Fibroblast of lung (primary cell): Measurements from ENCODE around the gene SNX5. TPM values are rescaled to one million over a fixed set of nuclear protein-coding genes. Genes with fewer than 3 reads are reported as not detected.

Experiments
- DNase-seq, 2 donors: peaks; one replicate each; pipeline versions ENCODE4 v3.0.0 to v3.0.0-alpha.2; 2010; ENCODE audit warnings: low read depth in 2 of 2
- H2AFZ ChIP-seq: 2 replicates; pipeline ENCODE4 v1.5.1; 2012; ENCODE audit warnings: low read length, control low read depth, inconsistent platforms
- H3K27ac ChIP-seq: 2 replicates; pipeline ENCODE4 v1.5.1; 2011; ENCODE audit warnings: low read length, control low read depth; ENCODE audit not compliant: insufficient read depth
- H3K27me3 ChIP-seq: 2 replicates; pipeline ENCODE4 v1.5.1; 2011; ENCODE audit warnings: mild to moderate bottlenecking, low read length; ENCODE audit not compliant: control insufficient read depth, insufficient read depth
- H3K36me3 ChIP-seq: 2 replicates; pipeline ENCODE4 v1.5.1; 2011; ENCODE audit warnings: low read length; ENCODE audit not compliant: control insufficient read depth, insufficient read depth
- H3K4me1 ChIP-seq: 2 replicates; pipeline ENCODE4 v1.5.1; 2011; ENCODE audit warnings: low read length; ENCODE audit not compliant: control insufficient read depth, insufficient read depth; ENCODE audit errors: extremely low read depth
- H3K4me2 ChIP-seq: 2 replicates; pipeline ENCODE4 v1.5.1; 2011; ENCODE audit warnings: low read length, control low read depth; ENCODE audit not compliant: insufficient read depth; ENCODE audit errors: extremely low read depth
- H3K4me3 ChIP-seq, 4 experiments: fragments of 200-600 bp in 1 of 4; sonication (generic) in 1 of 4; replicated peaks in 1 of 4; 2 replicates each; pipeline ENCODE4 v1.5.1; 2011 to 2016; ENCODE audit warnings: low read length in 4 of 4, low read depth in 3 of 4, mild to moderate bottlenecking in 3 of 4, control low read depth in 2 of 4, inconsistent platforms in 1 of 4, mixed read lengths in 1 of 4; ENCODE audit not compliant: insufficient read depth in 1 of 4; ENCODE audit errors: control extremely low read depth in 1 of 4
- H3K79me2 ChIP-seq: 2 replicates; pipeline ENCODE4 v1.5.1; 2012; ENCODE audit warnings: mild to moderate bottlenecking, low read length, inconsistent platforms; ENCODE audit not compliant: control insufficient read depth, insufficient read depth
- H3K9ac ChIP-seq: 2 replicates; pipeline ENCODE4 v1.5.1; 2011; ENCODE audit warnings: mild to moderate bottlenecking, low read length, control low read depth; ENCODE audit not compliant: insufficient read depth
- H3K9me3 ChIP-seq: 2 replicates; pipeline ENCODE4 v1.5.1; 2012; ENCODE audit warnings: low read depth, low read length; ENCODE audit not compliant: control insufficient read depth, insufficient read depth
- H4K20me1 ChIP-seq: 2 replicates; pipeline ENCODE4 v1.5.1; 2011; ENCODE audit warnings: low read length; ENCODE audit not compliant: control insufficient read depth, insufficient read depth; ENCODE audit errors: extremely low read depth
- CTCF ChIP-seq, 2 donors: IDR thresholded peaks in 1 of 2; conservative IDR thresholded peaks in 1 of 2; 1 replicate in 1 of 2; 2 replicates in 1 of 2; pipeline ENCODE4 v1.5.1; 2011 to 2012; ENCODE audit warnings: low read length in 2 of 2, control low read depth in 1 of 2, inconsistent platforms in 1 of 2, low read depth in 1 of 2, mild to moderate bottlenecking in 1 of 2
- EZH2 ChIP-seq: IDR thresholded peaks from 2 replicates; pipeline ENCODE4 v1.5.1; 2012; ENCODE audit warnings: low read length, control low read depth, mild to moderate bottlenecking; ENCODE audit errors: missing control alignments
- polyA plus RNA-seq, 2 donors: library from polyadenylated mRNA; depleted of rRNA in 1 of 2; stranded (reverse) in 1 of 2; unstranded in 1 of 2; fragments of >200 nt; gene quantifications; 2 replicates each; pipeline ENCODE4 v1.2.1, GENCODE V29; 2011 to 2012; ENCODE audit warnings: missing spikeins in 1 of 2
- total RNA-seq: library from RNA; depleted of rRNA; stranded (reverse); fragments of >200 nt; gene quantifications from 2 replicates; pipeline ENCODE4 v1.2.1, GENCODE V29; 2014

Gene SNX5
- total and polyA plus RNA-seq, 2 donors (not counting 1 experiment from before 2014, with no cell fraction given): 73.5 to 127 TPM

GRCh38 chr20:17934141-17934862 is 34.3 kb downstream of the SNX5 start:
- Histone ChIP-seq H4K20me1 (no peaks in the 10 kb centered on the region), H3K4me3 (no peak overlapping the region), H3K36me3 (no peaks in the 10 kb centered on the region), H2AFZ (no peak overlapping the region), H3K9me3 (no peaks in the 10 kb centered on the region), H3K4me2 (no peak overlapping the region), H3K4me1 (peaks cover 19% of the 10 kb centered on the region), H3K79me2 (no peaks in the 10 kb centered on the region), H3K9ac (no peak overlapping the region), H3K27me3 (no peaks in the 10 kb centered on the region), H3K27ac (no peak overlapping the region)
- DNase-seq: peak in 1 of 2 donors; percentile 68
- no peak for TF ChIP-seq CTCF (conservative IDR thresholded peaks at IDR 0.05 in 1 of 2, IDR thresholded peaks at IDR 0.05 in 1 of 2; ENCODE audit: low read depth in 1 of 2, low read length in 2 of 2)

GRCh38 chr20:17933711-17934110 is 34.9 kb downstream of the SNX5 start:
- H3K4me1 ChIP-seq: peaks cover 17% of the 10 kb centered on the region
- H3K4me3 ChIP-seq: no peak overlapping the region
- H3K79me2 ChIP-seq: no peaks in the 10 kb centered on the region
- no peaks in the 10 kb centered on the region for H4K20me1 ChIP-seq
- no peak for DNase-seq
- no peak overlapping the region for H2AFZ ChIP-seq
- H3K9me3 ChIP-seq: no peaks in the 10 kb centered on the region
- no peaks in the 10 kb centered on the region for H3K27me3 ChIP-seq
- H3K36me3 ChIP-seq: no peaks in the 10 kb centered on the region
- no peak for TF ChIP-seq CTCF (conservative IDR thresholded peaks at IDR 0.05 in 1 of 2, IDR thresholded peaks at IDR 0.05 in 1 of 2; ENCODE audit: low read depth in 1 of 2, low read length in 2 of 2)
- TF ChIP-seq EZH2: no peak
- no peak overlapping the region for H3K27ac ChIP-seq
- H3K4me2 ChIP-seq: no peak overlapping the region
- H3K9ac ChIP-seq: no peak overlapping the region

- DNase-seq: no peak
- H3K4me1 ChIP-seq: peaks cover 17% of the 10 kb centered on the region
- TF ChIP-seq EZH2: no peak
- no peak for TF ChIP-seq CTCF (conservative IDR thresholded peaks at IDR 0.05 in 1 of 2, IDR thresholded peaks at IDR 0.05 in 1 of 2; ENCODE audit: low read depth in 1 of 2, low read length in 2 of 2)
- no peak overlapping the region for H3K27ac ChIP-seq
- no peak overlapping the region for H3K4me3 ChIP-seq
- no peaks in the 10 kb centered on the region for H3K27me3 ChIP-seq
- H3K9me3 ChIP-seq: no peaks in the 10 kb centered on the region
- H2AFZ ChIP-seq: no peak overlapping the region
- no peaks in the 10 kb centered on the region for H3K79me2 ChIP-seq
- no peaks in the 10 kb centered on the region for H3K36me3 ChIP-seq
- no peaks in the 10 kb centered on the region for H4K20me1 ChIP-seq
- no peak overlapping the region for H3K9ac ChIP-seq
- no peak overlapping the region for H3K4me2 ChIP-seq
These were observed 35.5 kb downstream of the SNX5 start for GRCh38 chr20:17933121-17933520.
